ENCODE measurements around the gene HDAC5.

Gene HDAC5

DNA sequence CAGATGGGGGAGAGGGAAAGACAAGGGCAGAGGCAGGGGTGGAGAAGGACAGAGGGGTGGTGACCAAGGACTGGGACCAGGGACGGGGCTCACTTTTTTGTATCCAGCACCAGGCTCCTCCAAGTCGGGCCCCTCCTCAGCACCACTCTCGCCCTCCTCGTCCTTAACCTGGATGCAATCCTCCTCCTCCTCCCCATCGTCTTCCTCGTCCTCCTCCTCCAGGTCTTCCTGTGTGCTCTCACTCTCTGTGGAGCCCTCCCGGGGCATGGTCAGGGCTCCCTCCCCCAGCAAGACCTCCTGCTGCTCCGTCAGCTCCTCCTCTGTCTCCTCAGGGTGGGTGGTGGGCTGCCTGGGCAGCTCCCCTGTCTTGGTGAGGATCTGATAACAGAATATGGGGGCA lies 36.1 kb downstream of the HDAC5 start:
- Histone ChIP-seq H3K36me3 (ENCODE audit: insufficient read depth) (peaks cover 8% of the 10 kb centered on the region; the same call in 1 of the 2 replicates), H3K4me1 (ENCODE audit: low read depth, poor library complexity, severe bottlenecking) (no peaks in the 10 kb centered on the region), H2AFZ (ENCODE audit: low read depth) (no peak overlapping the region), H3K79me2 (ENCODE audit: insufficient read depth, low read depth) (no peaks in the 10 kb centered on the region; the same call in 1 of the 2 replicates), H3K4me2 (no peak overlapping the region), H3K27ac (no peak overlapping the region), H3K4me3 (IDR thresholded peaks at IDR 0.05; ENCODE audit: insufficient read depth, low read depth, low read length) (no peak overlapping the region), H3K27me3 (ENCODE audit: insufficient read depth, low read depth) (no peaks in the 10 kb centered on the region), H3K9ac (no peak overlapping the region), H4K20me1 (ENCODE audit: insufficient read depth) (no peaks in the 10 kb centered on the region)
- TF ChIP-seq, protein P1, sequence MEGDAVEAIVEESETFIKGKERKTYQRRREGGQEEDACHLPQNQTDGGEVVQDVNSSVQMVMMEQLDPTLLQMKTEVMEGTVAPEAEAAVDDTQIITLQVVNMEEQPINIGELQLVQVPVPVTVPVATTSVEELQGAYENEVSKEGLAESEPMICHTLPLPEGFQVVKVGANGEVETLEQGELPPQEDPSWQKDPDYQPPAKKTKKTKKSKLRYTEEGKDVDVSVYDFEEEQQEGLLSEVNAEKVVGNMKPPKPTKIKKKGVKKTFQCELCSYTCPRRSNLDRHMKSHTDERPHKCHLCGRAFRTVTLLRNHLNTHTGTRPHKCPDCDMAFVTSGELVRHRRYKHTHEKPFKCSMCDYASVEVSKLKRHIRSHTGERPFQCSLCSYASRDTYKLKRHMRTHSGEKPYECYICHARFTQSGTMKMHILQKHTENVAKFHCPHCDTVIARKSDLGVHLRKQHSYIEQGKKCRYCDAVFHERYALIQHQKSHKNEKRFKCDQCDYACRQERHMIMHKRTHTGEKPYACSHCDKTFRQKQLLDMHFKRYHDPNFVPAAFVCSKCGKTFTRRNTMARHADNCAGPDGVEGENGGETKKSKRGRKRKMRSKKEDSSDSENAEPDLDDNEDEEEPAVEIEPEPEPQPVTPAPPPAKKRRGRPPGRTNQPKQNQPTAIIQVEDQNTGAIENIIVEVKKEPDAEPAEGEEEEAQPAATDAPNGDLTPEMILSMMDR (conservative IDR thresholded peaks at IDR 0.05; ENCODE audit: low read depth, low read length), result no peak

DNA sequence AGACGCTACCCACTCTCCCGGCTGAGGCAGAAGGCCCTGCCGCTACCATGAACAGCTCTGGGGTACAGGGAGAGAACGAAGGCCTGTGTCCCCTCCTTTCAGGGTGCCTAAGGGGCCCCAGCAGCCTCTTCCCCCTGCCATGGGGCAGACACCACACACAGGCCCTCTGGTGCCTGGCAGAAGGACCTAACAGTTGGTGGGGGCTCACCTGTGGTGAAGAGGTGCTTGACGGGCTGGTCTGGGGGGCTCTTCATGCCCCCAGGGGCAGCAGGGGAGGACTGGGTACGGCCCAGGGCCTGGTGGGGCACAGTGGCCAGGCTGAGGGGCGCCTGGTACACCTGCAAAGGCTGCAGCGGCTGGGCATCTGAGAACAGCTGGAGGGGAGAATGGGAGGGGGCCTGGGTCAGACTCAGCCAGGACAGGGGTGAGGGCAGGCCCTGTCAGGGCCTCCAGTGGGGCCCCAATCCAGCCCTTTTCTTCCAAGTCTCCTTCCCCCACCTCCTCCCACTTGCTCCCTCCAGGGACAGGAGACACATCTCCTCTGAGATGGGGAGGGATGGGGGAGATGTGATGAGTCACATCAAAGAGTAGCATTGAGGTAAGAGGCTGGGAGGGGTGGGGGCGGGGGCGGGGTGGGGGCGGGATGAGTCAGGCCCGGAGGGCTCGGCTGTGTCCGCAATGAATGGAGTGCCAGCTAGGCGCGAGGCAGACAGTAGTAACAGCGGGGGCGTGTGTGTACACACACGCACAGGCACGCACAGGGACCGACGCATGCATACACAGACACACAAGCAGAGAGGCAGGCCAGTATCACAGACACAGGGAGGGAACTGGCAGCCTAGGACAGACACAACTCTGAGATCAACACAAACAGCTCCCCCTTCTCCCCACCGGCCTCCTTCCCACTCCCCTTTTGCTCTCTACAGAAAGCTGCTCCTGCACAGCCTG lies 36.8 kb downstream of the HDAC5 start:
- Histone ChIP-seq H3K4me3 (IDR thresholded peaks at IDR 0.05; ENCODE audit: insufficient read depth, low read depth, low read length) (no peak overlapping the region), H3K36me3 (ENCODE audit: insufficient read depth) (peaks cover 8% of the 10 kb centered on the region; the same call in 1 of the 2 replicates), H3K27ac (no peak overlapping the region), H3K4me1 (ENCODE audit: low read depth, poor library complexity, severe bottlenecking) (no peaks in the 10 kb centered on the region), H3K27me3 (ENCODE audit: insufficient read depth, low read depth) (no peaks in the 10 kb centered on the region), H3K79me2 (ENCODE audit: insufficient read depth, low read depth) (no peaks in the 10 kb centered on the region; the same call in 1 of the 2 replicates), H3K4me2 (no peak overlapping the region), H3K9ac (no peak overlapping the region), H4K20me1 (ENCODE audit: insufficient read depth) (no peaks in the 10 kb centered on the region), H2AFZ (ENCODE audit: low read depth) (no peak overlapping the region)
- TF ChIP-seq, protein P1 (conservative IDR thresholded peaks at IDR 0.05; ENCODE audit: low read depth, low read length), result no peak

DNA sequence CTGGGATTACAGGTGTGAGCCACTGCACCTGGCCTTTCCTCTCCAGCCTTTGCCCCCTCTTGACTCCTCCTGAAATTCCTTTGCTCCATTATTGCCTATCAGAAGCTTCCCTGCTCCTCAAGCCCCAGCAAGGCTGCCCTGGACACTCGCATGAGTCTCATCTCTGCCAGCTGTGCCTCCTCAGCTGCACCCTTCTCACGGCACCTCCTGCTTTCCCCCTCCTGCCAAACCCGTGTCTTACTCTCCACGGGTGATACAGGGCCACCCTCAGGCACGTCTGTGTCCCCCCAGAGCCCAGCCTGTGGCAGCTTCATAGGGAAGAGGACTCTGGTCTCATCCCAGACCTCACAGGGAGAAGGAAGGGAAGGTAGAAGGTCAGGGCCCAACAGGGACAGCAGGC lies 37.5 kb downstream of the HDAC5 start:
- Histone ChIP-seq H3K9ac (no peak overlapping the region), H3K27ac (no peak overlapping the region), H3K27me3 (ENCODE audit: insufficient read depth, low read depth) (no peaks in the 10 kb centered on the region), H2AFZ (ENCODE audit: low read depth) (no peak overlapping the region), H3K36me3 (ENCODE audit: insufficient read depth) (peaks cover 2% of the 10 kb centered on the region; the same call in 1 of the 2 replicates), H3K4me2 (no peak overlapping the region), H4K20me1 (ENCODE audit: insufficient read depth) (no peaks in the 10 kb centered on the region), H3K4me1 (ENCODE audit: low read depth, poor library complexity, severe bottlenecking) (no peaks in the 10 kb centered on the region), H3K4me3 (IDR thresholded peaks at IDR 0.05; ENCODE audit: insufficient read depth, low read depth, low read length) (no peak overlapping the region), H3K79me2 (ENCODE audit: insufficient read depth, low read depth) (no peaks in the 10 kb centered on the region; the same call in 1 of the 2 replicates)
- TF ChIP-seq, protein P1 (conservative IDR thresholded peaks at IDR 0.05; ENCODE audit: low read depth, low read length), result no peak

DNA sequence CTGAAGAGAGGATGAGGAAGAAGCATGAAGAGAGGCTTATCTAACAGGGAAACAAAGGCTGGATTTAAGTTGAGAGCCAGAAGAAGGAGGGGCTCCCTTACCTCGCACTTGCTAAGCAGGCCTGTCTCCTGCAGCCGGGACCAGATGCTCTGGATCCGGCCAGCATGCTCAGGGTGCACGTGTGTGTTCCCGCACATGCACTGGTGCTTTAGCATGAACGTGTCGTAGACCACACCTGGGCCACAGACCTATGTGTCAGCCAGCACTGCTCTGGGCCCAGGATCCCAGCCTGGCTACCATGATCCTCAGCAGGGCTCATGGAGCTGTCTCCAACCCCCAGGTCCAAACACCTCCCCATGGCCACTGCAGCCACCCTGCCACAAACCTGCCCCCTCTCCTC lies 38.5 kb downstream of the HDAC5 start:
- no peak overlapping the region for H3K4me2 ChIP-seq
- no peaks in the 10 kb centered on the region for H3K4me1 ChIP-seq (ENCODE audit: low read depth, poor library complexity, severe bottlenecking)
- H3K4me3 ChIP-seq (IDR thresholded peaks at IDR 0.05; ENCODE audit: insufficient read depth, low read depth, low read length), result no peak overlapping the region
- no peak overlapping the region for H3K27ac ChIP-seq
- H3K79me2 ChIP-seq (ENCODE audit: insufficient read depth, low read depth), result no peaks in the 10 kb centered on the region; the same call in 1 of the 2 replicates
- H3K9ac ChIP-seq, result no peak overlapping the region
- no peaks in the 10 kb centered on the region for H3K36me3 ChIP-seq (ENCODE audit: insufficient read depth)
- H2AFZ ChIP-seq (ENCODE audit: low read depth), result no peak overlapping the region
- no peaks in the 10 kb centered on the region for H4K20me1 ChIP-seq (ENCODE audit: insufficient read depth)
- H3K27me3 ChIP-seq (ENCODE audit: insufficient read depth, low read depth), result no peaks in the 10 kb centered on the region
- TF ChIP-seq, protein P1 (conservative IDR thresholded peaks at IDR 0.05; ENCODE audit: low read depth, low read length), result no peak

Data from KMS-11 (cell line).